Gastroesophageal sphincter (tissue), 4 donors: ENCODE measurements around the gene INPP1. TPM values are rescaled to one million over a fixed set of nuclear protein-coding genes. Genes with fewer than 3 reads are reported as not detected.

Experiments used
- ATAC-seq: fragments of 150-250 bp; one replicate; pipeline ENCODE4 v1.9.1; 2016; ENCODE audit warnings: mild to moderate bottlenecking, moderate library complexity
- H3K27ac ChIP-seq, 4 donors: fragments of 200-600 bp; sonication (generic) in 3 of 4; 1 replicate in 3 of 4; 2 replicates in 1 of 4; pipeline ENCODE4 v1.5.1; 2016 to 2019
- H3K27me3 ChIP-seq: fragments of 200-600 bp; sonication (generic); one replicate; pipeline ENCODE4 v1.5.1; 2019
- H3K36me3 ChIP-seq, 2 donors: fragments of 200-600 bp; sonication (generic); one replicate each; pipeline ENCODE4 v1.5.1; 2019; ENCODE audit warnings: control low read depth in 1 of 2
- H3K4me1 ChIP-seq, 3 donors: fragments of 200-600 bp; sonication (generic); 1 replicate in 2 of 3; 2 replicates in 1 of 3; pipeline ENCODE4 v1.5.1; 2016 to 2019; ENCODE audit warnings: control low read depth in 2 of 3
- H3K4me3 ChIP-seq, 2 donors: fragments of 200-600 bp; sonication (generic); one replicate each; pipeline ENCODE4 v1.5.1; 2019; ENCODE audit warnings: mild to moderate bottlenecking in 1 of 2, moderate library complexity in 1 of 2
- H3K9me3 ChIP-seq, 3 donors: fragments of 200-600 bp; sonication (generic); one replicate each; pipeline ENCODE4 v1.5.1; 2017 to 2019; ENCODE audit warnings: control low read depth in 2 of 3
- CTCF ChIP-seq, 4 experiments: fragments of 200-600 bp in 2 of 4; fragments of 450-650 bp in 2 of 4; sonication (generic) in 1 of 4; IDR thresholded peaks; one replicate each; pipeline ENCODE4 v1.5.1; 2017 to 2019; ENCODE audit warnings: antibody characterized with exemption in 4 of 4, mild to moderate bottlenecking in 2 of 4, moderate library complexity in 2 of 4
- EP300 ChIP-seq: sonication (generic); formaldehyde crosslinking; IDR thresholded peaks from one replicate; pipeline ENCODE4 v1.6.1; 2017; ENCODE audit warnings: antibody characterized with exemption, mild to moderate bottlenecking
- POLR2A ChIP-seq, 2 donors: fragments of 450-650 bp; IDR thresholded peaks; one replicate each; pipeline ENCODE4 v1.6.1; 2017; ENCODE audit warnings: antibody characterized with exemption in 2 of 2, mild to moderate bottlenecking in 2 of 2, moderate library complexity in 1 of 2
- POLR2AphosphoS5 ChIP-seq: sonication (generic); formaldehyde crosslinking; IDR thresholded peaks from one replicate; pipeline ENCODE4 v1.6.1; 2017; ENCODE audit warnings: antibody characterized with exemption
- WGBS, 2 donors: methylation state at CpG; one replicate each; pipeline ENCODE4 v1.1.5; 2018; ENCODE audit warnings: low coverage in 1 of 2; 5-methylcytosine and 5-hydroxymethylcytosine counted together
- total RNA-seq, 4 donors: library from RNA; depleted of rRNA; stranded (reverse); fragments of >200 nt; gene quantifications; one replicate each; pipeline ENCODE4 v1.1.0, GENCODE V29; 2016

The INPP1 gene
- total RNA-seq, 4 donors from 2014 or later, result 18.3 to 27.7 (median 22.9) TPM

- ATAC-seq, result no peak
- Histone ChIP-seq H3K27ac (no peak overlapping the region), H3K36me3 (no peaks in the 10 kb centered on the region), H3K27me3 (no peaks in the 10 kb centered on the region), H3K9me3 (no peaks in the 10 kb centered on the region), H3K4me1 (no peaks in the 10 kb centered on the region), H3K4me3 (no peak overlapping the region)
- no peak for TF ChIP-seq CTCF (IDR thresholded peaks at IDR 0.05)
- TF ChIP-seq EP300, result no peak
- TF ChIP-seq POLR2AphosphoS5, result no peak
- TF ChIP-seq POLR2A (IDR thresholded peaks at IDR 0.05), result no peak
- WGBS, 2 donors, result 73 to 92% methylated on average over 4 to 6 of the region's 6 CpGs
Measured at GRCh38 chr2:190378880-190379237, 35.5 kb downstream of the INPP1 start.

GRCh38 chr2:190379249-190379964 is 36.0 kb downstream of the INPP1 start:
- Histone ChIP-seq H3K9me3 (no peaks in the 10 kb centered on the region), H3K36me3 (no peaks in the 10 kb centered on the region), H3K4me3 (no peak overlapping the region), H3K27me3 (no peaks in the 10 kb centered on the region), H3K4me1 (no peaks in the 10 kb centered on the region), H3K27ac (no peak overlapping the region)
- WGBS, 2 donors, result 66 to 67% methylated on average over 4 to 9 of the region's 10 CpGs
- TF ChIP-seq POLR2AphosphoS5 (no peak), EP300 (no peak), POLR2A (IDR thresholded peaks at IDR 0.05) (no peak), CTCF (IDR thresholded peaks at IDR 0.05) (no peak)
- no peak for ATAC-seq

GRCh38 chr2:190380962-190381412 is 37.6 kb downstream of the INPP1 start:
- H3K27ac ChIP-seq, result no peak overlapping the region
- ATAC-seq, result no peak
- 64 to 74% methylated on average over 5 of the region's 5 CpGs for WGBS, 2 donors
- H3K27me3 ChIP-seq, result no peaks in the 10 kb centered on the region
- TF ChIP-seq CTCF (IDR thresholded peaks at IDR 0.05) (no peak), POLR2A (IDR thresholded peaks at IDR 0.05) (no peak), EP300 (no peak), POLR2AphosphoS5 (no peak)
- H3K9me3 ChIP-seq, result no peaks in the 10 kb centered on the region
- no peaks in the 10 kb centered on the region for H3K4me1 ChIP-seq
- no peak overlapping the region for H3K4me3 ChIP-seq
- no peaks in the 10 kb centered on the region for H3K36me3 ChIP-seq

- ATAC-seq, result peak; percentile 55
- Histone ChIP-seq H3K36me3 (no peaks in the 10 kb centered on the region), H3K9me3 (no peaks in the 10 kb centered on the region), H3K27ac (no peak overlapping the region), H3K4me3 (no peak overlapping the region), H3K4me1 (no peaks in the 10 kb centered on the region), H3K27me3 (no peaks in the 10 kb centered on the region)
- 43 to 50% methylated on average over 1 of the region's 1 CpG for WGBS, 2 donors
- TF ChIP-seq POLR2AphosphoS5 (no peak), POLR2A (IDR thresholded peaks at IDR 0.05) (no peak), CTCF (IDR thresholded peaks at IDR 0.05) (peak; percentile 25 to 69 (median 67))
Measured at GRCh38 chr2:190382851-190383250, 39.5 kb downstream of the INPP1 start.

- Histone ChIP-seq H3K27me3 (no peaks in the 10 kb centered on the region), H3K9me3 (no peaks in the 10 kb centered on the region), H3K4me1 (no peaks in the 10 kb centered on the region), H3K36me3 (no peaks in the 10 kb centered on the region), H3K27ac (no peak overlapping the region), H3K4me3 (no peak overlapping the region)
- no peak for ATAC-seq
- 100% methylated on average over 3 of the region's 3 CpGs; no CpG with 5 or more reads in 1 of the 2 donors for WGBS, 2 donors
- no peak for TF ChIP-seq EP300
- TF ChIP-seq CTCF (IDR thresholded peaks at IDR 0.05), result no peak
- no peak for TF ChIP-seq POLR2A (IDR thresholded peaks at IDR 0.05)
Measured at GRCh38 chr2:190387422-190387821, 44.0 kb downstream of the INPP1 start.
